Measurements from ENCODE around the gene SPEF2.

Gene SPEF2

GRCh38 chr5:35735718-35736117 is 118.1 kb downstream of the SPEF2 start:
- no peak for FAIRE-seq

GRCh38 chr5:35736280-35736679 is 118.6 kb downstream of the SPEF2 start:
- no peak for FAIRE-seq

GRCh38 chr5:35741126-35741716 is 123.6 kb downstream of the SPEF2 start:
- no peak for FAIRE-seq

GRCh38 chr5:35741971-35742370 is 124.3 kb downstream of the SPEF2 start:
- no peak for FAIRE-seq

- no peak for FAIRE-seq
Measured at GRCh38 chr5:35743644-35744043, 126.0 kb downstream of the SPEF2 start.

- FAIRE-seq: no peak
Measured at GRCh38 chr5:35745193-35745592, 127.5 kb downstream of the SPEF2 start.

- no peak for FAIRE-seq
Measured at GRCh38 chr5:35745660-35746059, 128.0 kb downstream of the SPEF2 start.

GRCh38 chr5:35752012-35752411 is 134.3 kb downstream of the SPEF2 start:
- no peak for FAIRE-seq

- no peak for FAIRE-seq
Measured at GRCh38 chr5:35753500-35753899, 135.8 kb downstream of the SPEF2 start.

- no peak for FAIRE-seq
Measured at GRCh38 chr5:35754481-35754880, 136.8 kb downstream of the SPEF2 start.

GRCh38 chr5:35755966-35756365 is 138.3 kb downstream of the SPEF2 start:
- no peak for FAIRE-seq

- no peak for FAIRE-seq
Measured at GRCh38 chr5:35758151-35758724, 140.6 kb downstream of the SPEF2 start.

- no peak for FAIRE-seq
Measured at GRCh38 chr5:35761541-35761940, 143.9 kb downstream of the SPEF2 start.

- FAIRE-seq: no peak
Measured at GRCh38 chr5:35762368-35762767, 144.7 kb downstream of the SPEF2 start.

- no peak for FAIRE-seq
Measured at GRCh38 chr5:35765921-35766320, 148.3 kb downstream of the SPEF2 start.

- no peak for FAIRE-seq
Measured at GRCh38 chr5:35771300-35771699, 153.6 kb downstream of the SPEF2 start.

- FAIRE-seq: no peak
Measured at GRCh38 chr5:35771839-35772238, 154.2 kb downstream of the SPEF2 start.

- FAIRE-seq: no peak
Measured at GRCh38 chr5:35773967-35774366, 156.3 kb downstream of the SPEF2 start.

- FAIRE-seq: no peak
Measured at GRCh38 chr5:35776757-35777156, 159.1 kb downstream of the SPEF2 start.

- FAIRE-seq: peak; percentile 22
Measured at GRCh38 chr5:35777358-35778087, 159.9 kb downstream of the SPEF2 start.

- no peak for FAIRE-seq
Measured at GRCh38 chr5:35778259-35778769, 160.7 kb downstream of the SPEF2 start.

- no peak for FAIRE-seq
Measured at GRCh38 chr5:35780236-35780635, 162.6 kb downstream of the SPEF2 start.

- no peak for FAIRE-seq
Measured at GRCh38 chr5:35781181-35781790, 163.6 kb downstream of the SPEF2 start.

- FAIRE-seq: no peak
Measured at GRCh38 chr5:35783551-35783950, 165.9 kb downstream of the SPEF2 start.

Data from TTC549 (cell line).